ENCODE measurements around the gene FGD5.

Gene FGD5

DNA sequence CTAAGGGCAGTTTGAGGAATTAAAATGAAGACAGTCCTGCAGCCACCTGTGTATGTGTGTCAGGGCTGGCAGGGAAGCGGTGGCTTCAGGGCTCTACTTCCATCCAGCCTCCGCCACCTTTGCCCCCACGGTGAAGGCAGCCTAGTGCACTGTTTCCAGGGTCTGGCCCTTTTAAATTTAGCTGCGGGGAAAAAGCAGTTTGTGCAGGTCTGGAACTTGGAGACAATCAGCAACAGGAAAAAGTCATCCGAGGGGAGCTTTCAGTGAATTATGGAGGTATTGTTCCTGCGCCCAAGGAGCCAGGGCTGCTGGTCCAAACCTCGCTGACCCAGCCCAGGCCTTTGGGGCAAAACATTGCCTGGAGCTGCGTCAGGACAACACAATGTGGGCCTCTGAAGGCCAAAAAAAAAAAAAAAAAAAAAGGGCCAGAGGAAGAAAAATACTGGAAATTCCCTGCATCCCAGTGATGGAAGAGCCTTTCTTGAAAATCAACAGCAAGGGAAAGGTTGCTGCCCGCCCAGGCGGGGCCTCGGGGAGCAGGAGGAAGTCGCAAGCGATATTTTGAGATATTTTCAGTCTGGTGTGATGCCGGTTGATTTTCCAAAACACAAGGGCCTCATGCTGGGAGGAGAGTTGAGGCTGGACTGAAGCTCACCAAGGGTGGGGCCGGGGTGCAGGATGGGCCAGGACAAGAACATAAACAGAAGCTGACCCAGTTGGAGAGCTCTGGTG is 25.5 kb upstream of the FGD5 start:
- Histone ChIP-seq H3K27me3 (ENCODE audit: control insufficient read depth, insufficient read depth, low read length) (peaks cover 2% of the 10 kb centered on the region), H3K27ac (ENCODE audit: low read depth, low read length) (peak overlapping the region; percentile 44), H3K9ac (ENCODE audit: low read length) (no peak overlapping the region), H3K4me3 (ENCODE audit: low read length) (no peak overlapping the region), H3K4me1 (ENCODE audit: control insufficient read depth, insufficient read depth, low read length) (peaks cover 2% of the 10 kb centered on the region), H3K36me3 (ENCODE audit: control insufficient read depth, insufficient read depth, low read length) (no peaks in the 10 kb centered on the region)

DNA sequence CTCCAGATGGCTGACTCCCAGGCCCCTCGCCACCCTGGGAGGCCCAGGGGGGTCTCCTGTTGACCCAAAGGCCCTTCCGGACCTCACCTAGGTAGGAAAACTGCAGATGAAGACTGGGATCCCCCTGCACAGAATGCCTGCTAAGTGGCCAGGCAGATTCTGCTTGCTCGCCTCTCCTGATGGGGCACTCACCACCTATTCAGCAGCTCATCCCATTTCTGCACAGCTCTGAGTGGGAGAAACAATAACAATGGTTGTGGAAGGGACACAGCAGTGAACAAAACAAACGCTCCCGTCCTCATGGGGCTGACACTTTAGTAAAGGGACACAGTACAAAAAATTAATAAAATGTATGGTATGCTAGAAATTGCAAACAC is 24.9 kb upstream of the FGD5 start:
- Histone ChIP-seq H3K36me3 (ENCODE audit: control insufficient read depth, insufficient read depth, low read length) (no peaks in the 10 kb centered on the region), H3K9ac (ENCODE audit: low read length) (no peak overlapping the region), H3K27ac (ENCODE audit: low read depth, low read length) (peak overlapping the region; percentile 44), H3K27me3 (ENCODE audit: control insufficient read depth, insufficient read depth, low read length) (peaks cover 2% of the 10 kb centered on the region), H3K4me1 (ENCODE audit: control insufficient read depth, insufficient read depth, low read length) (peaks cover 2% of the 10 kb centered on the region), H3K4me3 (ENCODE audit: low read length) (no peak overlapping the region)

DNA sequence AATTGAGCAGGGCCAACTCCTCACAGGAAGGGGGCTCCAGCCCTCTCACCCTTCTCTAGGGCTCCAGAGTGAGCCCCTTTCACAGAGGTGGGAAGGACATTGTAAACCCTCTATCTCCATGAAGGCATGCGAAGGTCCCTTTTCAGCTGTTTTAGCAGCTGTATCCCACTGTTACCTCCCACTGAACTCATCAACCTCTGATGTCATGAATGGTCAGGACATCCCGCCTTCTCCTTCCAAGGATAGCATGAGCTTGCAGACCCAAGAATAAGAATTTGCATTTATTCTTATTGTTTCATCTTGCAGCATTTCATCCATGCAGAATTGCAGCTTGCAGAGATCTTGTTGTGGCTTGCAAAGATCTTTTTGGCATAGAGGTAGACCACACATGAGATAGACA is 24.3 kb upstream of the FGD5 start:
- Histone ChIP-seq H3K27me3 (ENCODE audit: control insufficient read depth, insufficient read depth, low read length) (peaks cover 2% of the 10 kb centered on the region), H3K36me3 (ENCODE audit: control insufficient read depth, insufficient read depth, low read length) (no peaks in the 10 kb centered on the region), H3K27ac (ENCODE audit: low read depth, low read length) (no peak overlapping the region), H3K4me1 (ENCODE audit: control insufficient read depth, insufficient read depth, low read length) (peaks cover 2% of the 10 kb centered on the region), H3K4me3 (ENCODE audit: low read length) (no peak overlapping the region), H3K9ac (ENCODE audit: low read length) (no peak overlapping the region)

DNA sequence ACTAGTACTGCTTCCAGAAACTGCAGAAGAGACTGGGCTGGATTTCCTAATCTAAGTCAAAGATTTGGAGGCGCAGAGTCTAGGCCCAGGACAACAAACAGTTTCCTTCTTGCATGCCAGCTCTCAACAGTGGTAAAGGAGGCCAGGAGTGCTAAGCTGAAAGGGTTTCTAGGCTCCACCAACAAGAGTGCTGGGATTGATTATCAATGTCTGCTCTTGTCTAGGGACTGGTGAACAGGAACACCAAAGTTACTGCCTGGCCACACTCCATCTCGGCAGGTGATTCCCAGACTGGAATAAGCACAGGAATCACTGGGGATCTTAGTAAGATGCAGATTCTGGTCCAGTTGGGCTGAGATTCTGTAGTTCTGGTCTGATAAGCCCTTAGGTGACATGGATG is 22.8 kb upstream of the FGD5 start:
- no peak overlapping the region for H3K27ac ChIP-seq (ENCODE audit: low read depth, low read length)
- H3K27me3 ChIP-seq (ENCODE audit: control insufficient read depth, insufficient read depth, low read length) = peaks cover 2% of the 10 kb centered on the region
- no peak overlapping the region for H3K4me3 ChIP-seq (ENCODE audit: low read length)
- no peak overlapping the region for H3K9ac ChIP-seq (ENCODE audit: low read length)
- H3K36me3 ChIP-seq (ENCODE audit: control insufficient read depth, insufficient read depth, low read length) = no peaks in the 10 kb centered on the region
- H3K4me1 ChIP-seq (ENCODE audit: control insufficient read depth, insufficient read depth, low read length) = peaks cover 2% of the 10 kb centered on the region

DNA sequence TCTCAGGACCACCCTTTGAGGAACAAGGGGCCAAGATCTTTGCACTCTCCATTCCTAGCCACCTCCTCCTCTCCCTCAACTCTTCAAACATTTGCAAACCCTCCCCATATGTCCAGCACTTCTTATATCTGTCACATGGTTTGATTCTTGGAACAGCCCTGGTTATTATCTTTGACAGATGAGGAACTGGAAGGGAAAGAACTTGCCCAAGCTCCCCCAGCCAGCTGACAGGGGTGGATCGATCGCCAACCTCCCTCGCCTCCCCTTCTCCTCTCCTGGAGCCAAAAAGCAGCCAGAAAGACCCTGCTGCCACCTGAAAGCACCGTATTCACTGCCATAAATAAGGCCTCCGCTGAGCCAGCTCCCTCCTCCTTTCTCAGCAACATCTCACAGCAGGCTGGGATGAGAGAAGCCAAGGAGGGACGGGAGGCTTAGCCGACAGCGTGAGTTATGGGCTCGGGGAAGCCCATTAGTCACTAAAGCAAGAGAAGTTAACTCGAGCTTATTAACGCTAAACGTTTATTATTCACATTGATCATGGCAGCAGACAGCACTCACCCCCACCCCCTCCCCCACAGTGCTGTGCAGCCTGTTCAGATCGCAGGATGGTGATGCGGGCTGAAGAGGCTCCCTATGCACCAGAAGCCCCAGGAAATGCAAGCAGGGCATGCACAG is 22.2 kb upstream of the FGD5 start:
- no peak overlapping the region for H3K9ac ChIP-seq (ENCODE audit: low read length)
- no peaks in the 10 kb centered on the region for H3K27me3 ChIP-seq (ENCODE audit: control insufficient read depth, insufficient read depth, low read length)
- no peak overlapping the region for H3K4me3 ChIP-seq (ENCODE audit: low read length)
- H3K4me1 ChIP-seq (ENCODE audit: control insufficient read depth, insufficient read depth, low read length) = peaks cover 2% of the 10 kb centered on the region
- no peaks in the 10 kb centered on the region for H3K36me3 ChIP-seq (ENCODE audit: control insufficient read depth, insufficient read depth, low read length)
- no peak overlapping the region for H3K27ac ChIP-seq (ENCODE audit: low read depth, low read length)

DNA sequence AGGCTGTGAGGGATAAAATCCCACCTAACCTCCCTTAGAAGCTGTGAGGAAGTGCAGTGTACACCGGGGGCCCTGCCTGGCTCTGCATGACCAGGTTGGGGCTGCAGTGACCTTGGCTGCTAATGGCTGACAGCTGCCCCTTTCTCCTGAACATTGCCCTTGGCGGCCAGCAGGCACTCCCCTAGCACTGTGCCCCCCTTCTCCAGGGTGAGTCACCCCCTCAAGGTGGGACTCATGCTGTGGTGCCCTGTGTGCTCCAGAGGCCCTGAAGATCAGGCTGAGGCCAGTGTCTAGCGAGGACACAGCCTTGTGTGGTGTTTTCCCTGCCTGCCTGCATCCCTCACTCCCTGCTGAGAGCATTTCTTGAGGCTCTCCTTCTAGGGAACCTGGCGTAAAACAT is 21.0 kb upstream of the FGD5 start:
- Histone ChIP-seq H3K4me1 (ENCODE audit: control insufficient read depth, insufficient read depth, low read length) (peaks cover 2% of the 10 kb centered on the region), H3K9ac (ENCODE audit: low read length) (no peak overlapping the region), H3K4me3 (ENCODE audit: low read length) (no peak overlapping the region), H3K36me3 (ENCODE audit: control insufficient read depth, insufficient read depth, low read length) (no peaks in the 10 kb centered on the region), H3K27me3 (ENCODE audit: control insufficient read depth, insufficient read depth, low read length) (no peaks in the 10 kb centered on the region), H3K27ac (ENCODE audit: low read depth, low read length) (no peak overlapping the region)

DNA sequence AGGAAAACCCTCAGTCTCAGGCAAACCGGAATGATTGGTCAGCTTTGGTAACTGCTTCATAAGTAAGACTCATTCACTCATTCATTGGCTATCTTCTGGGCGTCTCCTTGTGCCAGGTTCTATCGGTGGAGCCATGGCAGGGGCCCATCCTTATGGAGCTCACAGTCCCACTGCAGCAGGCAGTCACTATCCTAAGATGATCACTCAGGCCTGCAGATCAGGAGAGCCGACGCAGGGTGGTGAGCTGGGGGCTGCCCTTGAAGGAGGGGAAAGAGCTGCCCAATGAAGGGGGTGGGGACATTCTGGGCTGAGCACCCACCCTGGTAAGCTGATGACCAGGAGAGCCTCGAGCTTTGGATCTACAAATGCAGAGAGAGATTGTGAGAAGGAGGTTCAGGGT is 20.5 kb upstream of the FGD5 start:
- Histone ChIP-seq H3K36me3 (ENCODE audit: control insufficient read depth, insufficient read depth, low read length) (no peaks in the 10 kb centered on the region), H3K27me3 (ENCODE audit: control insufficient read depth, insufficient read depth, low read length) (no peaks in the 10 kb centered on the region), H3K9ac (ENCODE audit: low read length) (no peak overlapping the region), H3K4me3 (ENCODE audit: low read length) (no peak overlapping the region), H3K4me1 (ENCODE audit: control insufficient read depth, insufficient read depth, low read length) (peaks cover 2% of the 10 kb centered on the region), H3K27ac (ENCODE audit: low read depth, low read length) (no peak overlapping the region)

DNA sequence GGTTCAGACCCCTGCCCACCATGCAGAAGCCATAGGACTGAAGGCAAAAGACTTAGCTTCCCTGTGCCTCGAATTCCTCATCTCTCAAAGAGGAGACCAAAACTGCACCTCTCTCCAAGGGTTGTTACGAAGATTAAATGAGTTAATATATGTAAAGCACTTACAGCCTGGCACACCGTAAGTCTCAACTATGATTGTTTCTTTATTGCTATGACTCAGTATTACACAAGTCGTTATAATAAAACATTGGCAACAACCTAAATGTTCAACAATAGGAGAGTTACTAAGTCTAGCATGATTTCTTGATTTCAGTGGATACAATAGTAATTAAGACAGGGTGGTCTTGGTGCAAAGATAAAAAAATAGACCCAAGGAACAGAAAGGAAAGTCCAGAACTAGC is 19.6 kb upstream of the FGD5 start:
- H3K4me1 ChIP-seq (ENCODE audit: control insufficient read depth, insufficient read depth, low read length) = peaks cover under 1% of the 10 kb centered on the region
- H3K36me3 ChIP-seq (ENCODE audit: control insufficient read depth, insufficient read depth, low read length) = no peaks in the 10 kb centered on the region
- no peak overlapping the region for H3K27ac ChIP-seq (ENCODE audit: low read depth, low read length)
- H3K9ac ChIP-seq (ENCODE audit: low read length) = no peak overlapping the region
- no peak overlapping the region for H3K4me3 ChIP-seq (ENCODE audit: low read length)
- no peaks in the 10 kb centered on the region for H3K27me3 ChIP-seq (ENCODE audit: control insufficient read depth, insufficient read depth, low read length)

DNA sequence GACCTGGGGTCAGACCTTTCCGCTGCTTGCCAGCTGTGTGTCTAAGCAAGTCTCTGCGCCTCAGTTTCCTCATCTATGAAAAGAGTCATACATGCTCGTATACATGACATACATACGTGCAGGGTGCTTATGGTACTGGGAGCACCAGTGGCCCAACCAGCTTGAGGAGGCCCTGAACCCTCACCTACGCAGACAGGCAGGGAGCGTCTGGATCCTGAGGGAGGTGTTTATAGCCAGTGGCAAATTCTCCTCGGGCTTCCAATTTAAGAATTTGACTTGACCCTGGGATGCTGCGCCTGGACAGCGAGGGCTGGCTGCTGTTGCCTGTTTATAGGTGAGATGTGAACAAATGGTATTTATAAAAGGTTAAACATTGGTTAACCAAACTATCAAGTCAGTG is 17.7 kb upstream of the FGD5 start:
- Histone ChIP-seq H3K27me3 (ENCODE audit: control insufficient read depth, insufficient read depth, low read length) (no peaks in the 10 kb centered on the region), H3K4me1 (ENCODE audit: control insufficient read depth, insufficient read depth, low read length) (no peaks in the 10 kb centered on the region), H3K4me3 (ENCODE audit: low read length) (no peak overlapping the region), H3K9ac (ENCODE audit: low read length) (no peak overlapping the region), H3K27ac (ENCODE audit: low read depth, low read length) (no peak overlapping the region), H3K36me3 (ENCODE audit: control insufficient read depth, insufficient read depth, low read length) (no peaks in the 10 kb centered on the region)

DNA sequence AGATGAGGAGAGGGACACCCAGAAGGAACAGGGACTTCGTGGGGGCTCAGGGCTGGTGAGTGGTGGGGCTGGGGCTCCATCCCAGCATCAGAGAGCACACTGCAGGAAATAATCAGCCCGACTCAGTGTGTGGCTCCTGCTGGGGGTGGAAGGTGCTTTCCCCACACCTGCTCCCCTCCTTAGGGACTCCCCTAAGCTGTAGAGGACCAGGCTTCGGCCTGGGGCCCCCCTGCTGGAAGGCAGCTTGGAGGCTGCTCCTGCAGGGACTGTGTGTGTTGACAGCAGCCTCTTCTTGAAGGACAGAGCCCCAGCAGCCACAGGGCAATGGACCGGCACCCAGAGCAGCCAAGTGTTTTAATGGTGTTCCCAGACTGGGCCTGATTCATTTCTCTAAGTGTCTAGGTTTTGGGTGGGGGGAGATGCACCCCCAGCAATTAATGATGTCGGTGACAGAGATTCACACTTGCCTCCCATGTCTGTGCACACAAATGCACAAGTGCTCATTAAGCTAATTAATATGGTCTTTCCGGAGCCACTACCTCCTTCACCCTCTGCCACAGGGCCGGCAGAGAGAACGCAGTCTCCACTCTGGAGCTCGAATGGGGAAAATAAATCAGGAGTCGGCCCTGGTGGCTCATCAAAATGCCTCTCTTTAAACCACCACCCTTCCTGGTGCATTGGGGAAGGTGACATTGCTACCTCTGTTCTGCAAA is 16.9 kb upstream of the FGD5 start:
- Histone ChIP-seq H3K9ac (ENCODE audit: low read length) (no peak overlapping the region), H3K4me3 (ENCODE audit: low read length) (no peak overlapping the region), H3K36me3 (ENCODE audit: control insufficient read depth, insufficient read depth, low read length) (no peaks in the 10 kb centered on the region), H3K27ac (ENCODE audit: low read depth, low read length) (no peak overlapping the region), H3K4me1 (ENCODE audit: control insufficient read depth, insufficient read depth, low read length) (no peaks in the 10 kb centered on the region), H3K27me3 (ENCODE audit: control insufficient read depth, insufficient read depth, low read length) (no peaks in the 10 kb centered on the region)

DNA sequence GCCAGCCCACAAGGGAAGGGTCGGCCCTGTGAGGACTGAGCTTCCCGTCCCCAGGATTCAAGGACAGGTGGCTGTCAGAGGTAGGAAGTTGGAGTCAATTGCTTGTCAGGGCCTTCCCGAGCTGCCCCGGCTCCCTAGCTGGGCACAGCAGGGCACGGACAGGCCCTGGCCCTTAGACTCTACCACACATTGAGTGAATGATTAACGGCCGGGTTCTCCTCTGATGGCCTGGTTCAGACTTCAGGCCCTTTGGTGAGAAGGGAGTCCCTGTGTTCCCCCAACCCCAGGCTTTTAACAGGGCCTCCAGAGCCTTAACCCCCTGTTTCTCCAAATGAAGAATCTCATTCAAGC is 16.4 kb upstream of the FGD5 start:
- no peaks in the 10 kb centered on the region for H3K4me1 ChIP-seq (ENCODE audit: control insufficient read depth, insufficient read depth, low read length)
- no peaks in the 10 kb centered on the region for H3K27me3 ChIP-seq (ENCODE audit: control insufficient read depth, insufficient read depth, low read length)
- H3K27ac ChIP-seq (ENCODE audit: low read depth, low read length) = no peak overlapping the region
- H3K4me3 ChIP-seq (ENCODE audit: low read length) = no peak overlapping the region
- H3K9ac ChIP-seq (ENCODE audit: low read length) = no peak overlapping the region
- H3K36me3 ChIP-seq (ENCODE audit: control insufficient read depth, insufficient read depth, low read length) = no peaks in the 10 kb centered on the region

DNA sequence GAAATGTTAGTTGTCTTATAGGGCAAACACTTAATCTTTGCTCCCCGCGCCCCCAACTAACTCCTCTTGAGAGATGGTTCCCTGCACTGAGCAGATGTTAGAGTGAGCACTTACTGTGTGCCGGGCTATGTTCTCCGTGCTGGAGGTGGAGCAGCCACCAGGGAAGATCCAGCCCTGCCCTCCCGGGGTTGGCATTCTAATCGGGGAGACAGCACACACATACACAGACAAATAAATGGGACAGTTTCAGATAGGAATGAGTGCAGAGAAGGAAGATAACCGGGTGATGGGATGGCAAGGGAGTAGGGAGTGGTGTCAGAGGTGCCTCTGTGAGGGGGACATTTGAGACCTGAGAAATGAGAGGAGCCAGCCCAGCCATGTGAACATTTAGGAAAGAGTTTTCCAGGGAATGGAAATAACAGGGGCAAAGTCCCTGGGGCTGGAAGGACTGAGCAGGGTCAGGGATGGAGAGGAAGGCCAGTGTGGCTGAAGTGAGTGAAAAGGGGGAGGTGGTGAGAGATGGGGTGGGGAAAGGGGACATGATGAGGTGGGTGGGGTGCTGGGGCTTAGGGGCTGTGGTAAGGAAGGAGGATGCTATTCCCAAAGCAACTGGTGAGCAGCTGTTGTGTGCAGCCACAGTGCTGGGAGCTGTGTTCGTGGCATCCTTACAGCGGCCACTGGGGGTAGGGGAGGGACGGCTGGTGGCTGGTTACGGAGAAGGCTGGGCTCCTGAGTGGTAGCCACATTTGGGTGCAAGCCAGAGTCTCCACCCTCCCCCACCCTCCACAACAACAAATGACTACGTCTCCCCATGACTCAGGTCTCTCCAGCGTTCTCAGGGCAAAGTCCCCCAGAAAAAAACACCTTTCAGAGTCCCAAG is 15.4 kb upstream of the FGD5 start:
- H3K9ac ChIP-seq (ENCODE audit: low read length) = no peak overlapping the region
- no peak overlapping the region for H3K27ac ChIP-seq (ENCODE audit: low read depth, low read length)
- no peak overlapping the region for H3K4me3 ChIP-seq (ENCODE audit: low read length)
- no peaks in the 10 kb centered on the region for H3K27me3 ChIP-seq (ENCODE audit: control insufficient read depth, insufficient read depth, low read length)
- H3K36me3 ChIP-seq (ENCODE audit: control insufficient read depth, insufficient read depth, low read length) = no peaks in the 10 kb centered on the region
- H3K4me1 ChIP-seq (ENCODE audit: control insufficient read depth, insufficient read depth, low read length) = no peaks in the 10 kb centered on the region
